Chondrocyte (in vitro differentiated cells): ENCODE results near the gene IDI1. TPM values are rescaled to one million over a fixed set of nuclear protein-coding genes. Genes with fewer than 3 reads are reported as not detected.

Experiments used
- DNase-seq: peaks from one replicate; pipeline ENCODE4 v3.0.0; 2021; ENCODE audit warnings: mixed read lengths, low spot score
- H3K27ac Mint-ChIP-seq: one replicate; pipeline ENCODE4 v1.8.0; 2021; ENCODE audit warnings: mild to moderate bottlenecking, moderate library complexity, mixed read lengths; ENCODE audit not compliant: unreplicated experiment
- H3K27me3 Mint-ChIP-seq: 2 replicates; pipeline ENCODE4 v1.8.0; 2021; ENCODE audit warnings: low read depth, mixed read lengths
- H3K36me3 Mint-ChIP-seq: 2 replicates; pipeline ENCODE4 v1.8.0; 2021; ENCODE audit warnings: low read depth, mixed read lengths
- H3K4me1 Mint-ChIP-seq: 2 replicates; pipeline ENCODE4 v1.8.0; 2021; ENCODE audit warnings: low read depth, mild to moderate bottlenecking, mixed read lengths
- H3K4me3 Mint-ChIP-seq: one replicate; pipeline ENCODE4 v1.8.0; 2021; ENCODE audit warnings: mild to moderate bottlenecking, moderate library complexity, mixed read lengths; ENCODE audit not compliant: unreplicated experiment
- H3K9me3 Mint-ChIP-seq: 2 replicates; pipeline ENCODE4 v1.8.0; 2021; ENCODE audit warnings: low read depth, mixed read lengths
- total RNA-seq: library from RNA; stranded (reverse); gene quantifications from 3 replicates; pipeline ENCODE4 v1.2.1, GENCODE V29; 2021
- TF ChIP-seq, protein P1 (sequence below): fragments of 200-600 bp; sonication (generic); IDR thresholded peaks from 2 replicates; pipeline ENCODE4 v1.5.0; 2021; ENCODE audit warnings: antibody characterized with exemption, mild to moderate bottlenecking, moderate library complexity

The IDI1 gene
- total RNA-seq, 1 donor from 2014 or later = 40.6 TPM

DNA sequence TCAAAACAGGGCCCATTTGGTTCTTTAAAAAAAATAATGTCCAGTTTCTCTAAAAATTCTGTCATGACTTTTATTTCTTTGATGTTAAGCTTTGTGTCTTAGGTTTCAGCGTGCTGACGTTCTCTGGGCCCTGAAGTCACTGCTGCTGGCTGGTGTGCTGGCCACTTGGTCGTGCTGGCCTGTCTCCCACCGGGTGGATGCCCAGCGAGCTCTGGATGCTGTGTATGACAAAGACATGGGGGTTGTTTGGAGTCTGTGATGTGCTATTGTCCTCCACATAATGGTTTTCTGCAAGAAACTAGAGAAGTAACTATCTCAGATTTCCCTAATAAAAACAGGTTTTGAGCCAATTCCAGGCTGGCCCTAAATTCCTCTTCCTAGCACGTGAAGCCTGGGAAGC is 13.7 kb downstream of the IDI1 start:
- TF ChIP-seq, protein P1, sequence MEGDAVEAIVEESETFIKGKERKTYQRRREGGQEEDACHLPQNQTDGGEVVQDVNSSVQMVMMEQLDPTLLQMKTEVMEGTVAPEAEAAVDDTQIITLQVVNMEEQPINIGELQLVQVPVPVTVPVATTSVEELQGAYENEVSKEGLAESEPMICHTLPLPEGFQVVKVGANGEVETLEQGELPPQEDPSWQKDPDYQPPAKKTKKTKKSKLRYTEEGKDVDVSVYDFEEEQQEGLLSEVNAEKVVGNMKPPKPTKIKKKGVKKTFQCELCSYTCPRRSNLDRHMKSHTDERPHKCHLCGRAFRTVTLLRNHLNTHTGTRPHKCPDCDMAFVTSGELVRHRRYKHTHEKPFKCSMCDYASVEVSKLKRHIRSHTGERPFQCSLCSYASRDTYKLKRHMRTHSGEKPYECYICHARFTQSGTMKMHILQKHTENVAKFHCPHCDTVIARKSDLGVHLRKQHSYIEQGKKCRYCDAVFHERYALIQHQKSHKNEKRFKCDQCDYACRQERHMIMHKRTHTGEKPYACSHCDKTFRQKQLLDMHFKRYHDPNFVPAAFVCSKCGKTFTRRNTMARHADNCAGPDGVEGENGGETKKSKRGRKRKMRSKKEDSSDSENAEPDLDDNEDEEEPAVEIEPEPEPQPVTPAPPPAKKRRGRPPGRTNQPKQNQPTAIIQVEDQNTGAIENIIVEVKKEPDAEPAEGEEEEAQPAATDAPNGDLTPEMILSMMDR = no peak
- no peak overlapping the region for H3K4me3 Mint-ChIP-seq

DNA sequence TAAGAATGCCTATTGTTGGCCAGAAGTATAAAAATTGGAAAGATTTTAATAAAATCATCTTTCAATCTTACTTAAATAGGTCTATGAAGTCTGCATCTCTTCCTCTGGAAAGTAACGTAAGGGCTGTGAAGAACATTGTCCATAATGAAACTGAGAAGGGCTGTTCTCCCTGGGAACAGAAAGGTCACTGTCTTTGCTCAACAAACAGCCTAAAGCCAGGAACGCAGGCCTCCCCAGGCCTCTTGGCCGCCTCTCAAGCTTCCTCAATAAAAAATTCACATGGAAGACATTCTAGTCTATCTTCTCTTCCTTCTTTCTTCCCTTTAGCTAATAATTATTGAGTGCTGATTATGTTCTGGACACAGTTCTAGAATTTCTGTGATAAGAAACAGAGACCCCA is 14.2 kb downstream of the IDI1 start:
- H3K27me3 Mint-ChIP-seq = no peaks in the 10 kb centered on the region
- H3K4me1 Mint-ChIP-seq = peaks cover 18% of the 10 kb centered on the region
- no peaks in the 10 kb centered on the region for H3K9me3 Mint-ChIP-seq
- TF ChIP-seq, protein P1 = no peak
- no peak for DNase-seq
- peaks cover 13% of the 10 kb centered on the region for H3K36me3 Mint-ChIP-seq
- H3K27ac Mint-ChIP-seq = no peak overlapping the region
- no peak overlapping the region for H3K4me3 Mint-ChIP-seq

More for the DNA sequence above, 13.7 kb downstream of the IDI1 start:
- H3K36me3 Mint-ChIP-seq = peaks cover 15% of the 10 kb centered on the region
- no peaks in the 10 kb centered on the region for H3K27me3 Mint-ChIP-seq
- no peaks in the 10 kb centered on the region for H3K9me3 Mint-ChIP-seq
- DNase-seq = no peak
- no peak overlapping the region for H3K27ac Mint-ChIP-seq
- H3K4me1 Mint-ChIP-seq = peaks cover 20% of the 10 kb centered on the region

DNA sequence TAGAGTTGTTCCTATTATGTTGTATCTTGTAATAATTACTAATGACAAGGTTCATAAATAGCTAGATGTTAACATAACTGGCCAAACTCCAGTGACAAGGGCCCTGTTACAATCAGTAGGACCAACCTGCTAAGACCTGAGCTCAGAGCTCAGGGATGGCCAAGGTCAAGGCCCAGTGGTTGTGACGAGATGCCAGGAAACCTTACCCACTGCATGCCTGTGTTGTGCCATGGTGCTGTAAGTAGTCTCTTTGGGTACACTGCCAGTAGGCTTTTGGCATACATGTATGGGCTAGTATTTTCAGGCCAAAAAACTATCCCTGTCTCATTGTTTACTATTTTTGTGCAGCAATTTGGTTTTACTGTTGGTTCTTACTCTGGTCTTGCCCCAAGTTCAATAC is 15.3 kb downstream of the IDI1 start:
- Mint-ChIP-seq H3K27me3 (no peaks in the 10 kb centered on the region), H3K27ac (no peak overlapping the region), H3K9me3 (no peaks in the 10 kb centered on the region), H3K4me1 (peaks cover 18% of the 10 kb centered on the region), H3K36me3 (peaks cover 13% of the 10 kb centered on the region), H3K4me3 (no peak overlapping the region)
- TF ChIP-seq, protein P1 = no peak
- no peak for DNase-seq

DNA sequence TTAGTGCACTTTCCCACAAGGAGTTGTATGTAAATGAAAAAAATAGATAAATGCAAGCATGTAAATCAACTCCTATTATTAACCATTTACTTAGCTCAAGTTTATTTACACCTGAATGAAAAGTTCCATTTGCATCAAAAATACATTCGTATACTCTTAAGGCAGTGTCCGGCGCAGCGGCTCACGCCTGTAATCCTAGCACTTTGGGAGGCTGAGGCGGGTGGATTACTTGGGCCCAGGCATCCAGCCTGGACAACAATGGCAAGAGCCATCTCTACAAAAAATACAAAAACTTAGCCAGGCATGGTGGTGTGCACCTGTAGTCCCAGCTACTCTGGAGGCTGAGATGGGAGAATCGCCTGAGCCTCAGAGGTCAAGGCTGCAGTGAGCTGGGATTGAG is 19.1 kb downstream of the IDI1 start:
- H3K27ac Mint-ChIP-seq = no peak overlapping the region
- H3K9me3 Mint-ChIP-seq = no peaks in the 10 kb centered on the region
- H3K36me3 Mint-ChIP-seq = no peaks in the 10 kb centered on the region
- no peaks in the 10 kb centered on the region for H3K27me3 Mint-ChIP-seq
- DNase-seq = no peak
- TF ChIP-seq, protein P1 = no peak
- no peak overlapping the region for H3K4me3 Mint-ChIP-seq
- peaks cover 8% of the 10 kb centered on the region for H3K4me1 Mint-ChIP-seq

DNA sequence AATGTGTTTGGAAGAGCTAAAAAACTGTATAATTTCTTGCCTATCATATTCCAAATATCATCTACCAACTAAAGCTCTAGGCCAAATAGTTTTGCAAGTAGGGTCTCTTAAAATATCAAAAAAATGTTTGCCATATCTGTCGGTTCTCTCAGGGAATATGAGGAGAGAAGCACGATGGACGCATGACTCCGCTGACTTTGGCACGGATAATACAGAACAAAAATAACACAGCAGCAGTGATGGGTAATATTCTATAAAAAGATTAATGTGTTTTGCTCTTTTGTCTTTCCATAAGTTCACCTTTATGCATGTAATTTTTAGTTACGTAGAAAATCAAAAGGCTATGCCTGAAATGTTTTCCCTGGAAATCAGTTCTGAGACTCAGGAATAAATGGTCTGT is 22.3 kb downstream of the IDI1 start:
- H3K9me3 Mint-ChIP-seq = no peaks in the 10 kb centered on the region
- H3K36me3 Mint-ChIP-seq = peaks cover 3% of the 10 kb centered on the region
- H3K27me3 Mint-ChIP-seq = no peaks in the 10 kb centered on the region
- peaks cover 3% of the 10 kb centered on the region for H3K4me1 Mint-ChIP-seq
- H3K4me3 Mint-ChIP-seq = no peak overlapping the region
- DNase-seq = no peak
- H3K27ac Mint-ChIP-seq = no peak overlapping the region
- TF ChIP-seq, protein P1 = no peak
